ENCODE results near the gene SIM2. TPM values are rescaled to one million over a fixed set of nuclear protein-coding genes. Genes with fewer than 3 reads are reported as not detected.

SIM2 gene
- total RNA-seq, 1 donor from 2014 or later, result 23.1 TPM

DNA sequence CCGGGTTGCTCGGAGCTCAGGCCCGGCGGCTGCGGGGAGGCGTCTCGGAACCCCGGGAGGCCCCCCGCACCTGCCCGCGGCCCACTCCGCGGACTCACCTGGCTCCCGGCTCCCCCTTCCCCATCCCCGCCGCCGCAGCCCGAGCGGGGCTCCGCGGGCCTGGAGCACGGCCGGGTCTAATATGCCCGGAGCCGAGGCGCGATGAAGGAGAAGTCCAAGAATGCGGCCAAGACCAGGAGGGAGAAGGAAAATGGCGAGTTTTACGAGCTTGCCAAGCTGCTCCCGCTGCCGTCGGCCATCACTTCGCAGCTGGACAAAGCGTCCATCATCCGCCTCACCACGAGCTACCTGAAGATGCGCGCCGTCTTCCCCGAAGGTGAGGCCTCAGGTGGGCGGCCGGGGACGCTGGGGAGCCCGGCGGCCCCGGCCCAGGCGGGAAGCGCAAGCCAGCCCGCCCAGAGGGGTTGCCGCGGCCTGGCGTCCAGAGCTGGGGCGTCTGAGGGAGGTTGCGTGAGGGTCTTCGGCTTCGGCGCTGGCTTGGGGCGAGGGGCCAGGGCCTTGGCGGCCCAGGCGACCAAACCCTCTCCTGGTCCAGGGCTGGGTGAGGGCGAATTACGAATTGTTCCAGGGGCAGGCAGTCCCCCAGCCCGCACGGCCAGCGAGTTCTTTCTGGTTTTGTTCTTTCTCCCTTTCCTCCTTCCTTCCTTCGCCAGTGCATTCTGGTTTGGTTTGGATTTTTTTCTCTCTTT, 805 bp downstream of the SIM2 start:
- DNase-seq (ENCODE audit: low read depth), result no peak

DNA sequence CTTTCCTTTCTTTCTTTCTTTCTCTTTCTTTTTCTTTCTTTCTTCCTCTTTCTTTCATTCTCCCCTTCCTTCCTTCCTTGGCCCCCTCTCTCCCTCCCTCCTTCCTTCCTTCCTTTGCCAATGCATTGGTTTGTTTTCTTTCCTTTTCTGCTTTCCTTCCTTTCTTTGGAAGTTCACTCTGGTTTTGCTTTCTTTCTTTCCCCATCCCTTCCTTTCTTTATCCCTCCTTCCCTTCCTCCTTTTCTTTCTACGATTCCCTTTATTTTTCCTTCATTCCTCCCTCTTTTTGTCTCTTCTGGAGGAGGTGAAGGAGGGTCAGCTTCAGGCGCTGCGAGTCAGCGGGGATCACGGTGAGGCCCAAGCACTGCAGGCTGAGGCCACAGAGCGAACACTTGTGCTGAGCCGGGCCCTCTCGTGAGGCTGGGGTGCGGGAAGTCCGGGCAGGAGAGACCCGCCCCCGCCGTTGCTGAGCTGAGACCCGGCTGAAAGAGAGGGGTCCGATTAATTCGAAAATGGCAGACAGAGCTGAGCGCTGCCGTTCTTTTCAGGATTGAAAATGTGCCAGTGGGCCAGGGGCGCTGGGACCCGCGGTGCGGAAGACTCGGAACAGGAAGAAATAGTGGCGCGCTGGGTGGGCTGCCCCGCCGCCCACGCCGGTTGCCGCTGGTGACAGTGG, 1.5 kb downstream of the SIM2 start:
- DNase-seq (ENCODE audit: low read depth), result no peak

DNA sequence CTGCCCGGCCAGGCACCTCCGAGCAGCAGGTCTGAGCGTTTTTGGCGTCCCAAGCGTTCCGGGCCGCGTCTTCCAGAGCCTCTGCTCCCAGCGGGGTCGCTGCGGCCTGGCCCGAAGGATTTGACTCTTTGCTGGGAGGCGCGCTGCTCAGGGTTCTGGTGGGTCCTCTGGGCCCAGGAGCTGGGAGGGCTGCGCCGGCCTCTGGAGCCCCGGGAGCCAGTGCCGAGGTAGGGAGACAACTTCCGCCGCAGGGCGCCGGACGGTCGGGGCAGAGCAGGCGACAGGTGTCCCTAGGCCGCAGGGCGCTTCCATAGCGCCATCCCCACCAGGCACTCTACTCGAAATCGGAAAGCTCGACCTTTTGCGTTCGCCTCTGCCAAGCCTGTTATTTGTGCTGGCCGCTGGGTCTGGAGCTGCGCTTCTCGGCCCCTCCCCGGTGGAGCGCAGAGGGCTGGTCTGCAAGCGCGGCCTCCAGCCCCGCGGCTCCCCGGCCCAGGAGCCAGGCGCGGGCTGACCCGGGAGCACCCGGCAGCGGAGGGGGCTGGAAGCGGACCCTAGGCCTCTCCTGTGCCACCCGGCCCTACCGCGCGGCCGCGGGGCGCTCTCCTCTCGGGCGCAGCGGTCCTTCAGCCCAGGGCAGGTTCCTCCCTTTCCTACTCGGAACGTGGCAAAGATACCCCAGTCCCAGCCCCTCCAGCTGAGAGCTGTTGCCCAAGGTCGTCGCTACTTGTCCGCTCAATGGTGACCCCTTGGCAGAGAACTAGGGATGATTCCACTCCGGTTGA, 2.2 kb downstream of the SIM2 start:
- no peak for DNase-seq (ENCODE audit: low read depth)

DNA sequence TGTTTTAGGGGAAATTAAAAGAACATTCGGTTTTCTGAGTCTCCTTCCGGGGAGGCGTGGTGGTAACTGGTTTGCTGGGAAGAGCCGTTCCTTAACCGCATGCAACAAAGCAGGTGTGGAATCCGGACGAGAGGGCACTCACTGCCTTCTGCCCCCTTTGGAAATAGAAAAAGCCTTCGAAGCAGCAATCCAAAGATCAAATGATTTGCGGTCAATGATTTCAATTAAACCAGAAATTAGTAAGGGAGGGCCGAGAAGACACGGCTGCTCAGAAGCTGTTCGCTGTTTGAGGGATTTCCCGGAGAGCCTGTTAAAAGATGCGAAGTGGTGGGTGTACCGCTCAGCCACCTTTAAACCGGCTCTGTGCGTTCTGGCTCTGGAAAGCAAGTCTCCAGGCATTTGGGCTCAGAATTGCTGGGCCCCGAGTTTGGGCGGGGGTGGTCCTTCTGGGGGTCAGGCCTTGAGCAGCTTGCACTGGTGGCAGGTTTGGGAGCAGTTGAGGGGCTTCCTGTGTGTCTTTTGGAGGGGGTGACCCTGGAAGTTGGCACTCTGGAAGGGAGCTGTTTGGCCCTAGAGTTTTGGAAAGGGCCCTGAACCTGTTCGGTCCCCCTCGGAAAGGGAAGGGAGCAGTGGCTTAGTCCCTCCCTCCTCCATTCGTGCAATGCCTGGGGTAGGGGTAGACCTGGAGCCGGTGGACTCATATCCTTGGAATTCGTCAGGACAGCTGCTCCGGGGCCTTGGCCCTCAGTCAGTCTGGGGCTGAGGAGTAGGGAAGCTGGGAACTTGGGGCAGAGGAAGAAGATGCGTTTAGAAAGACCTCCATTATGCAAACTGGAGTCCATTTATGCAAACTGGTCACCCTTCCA, 3.1 kb downstream of the SIM2 start:
- no peak for DNase-seq (ENCODE audit: low read depth)

DNA sequence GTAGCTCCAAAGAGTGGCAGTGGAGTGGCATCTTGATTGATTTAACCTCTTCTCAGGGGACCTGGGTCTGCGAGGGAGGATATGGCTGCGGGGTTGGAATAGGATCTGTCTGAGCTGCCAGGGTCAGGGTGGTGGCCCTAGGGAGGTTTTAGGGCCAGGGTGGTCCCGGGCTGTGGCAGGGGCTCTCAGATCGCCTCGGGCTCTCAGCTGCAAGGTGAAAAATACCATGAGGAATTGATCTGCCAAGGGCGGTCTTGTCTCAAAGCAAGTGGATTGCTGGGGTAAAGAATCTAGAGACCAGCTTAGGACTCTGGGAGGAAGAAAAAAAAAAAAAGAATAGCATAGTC, 3.7 kb downstream of the SIM2 start:
- DNase-seq (ENCODE audit: low read depth), result no peak

DNA sequence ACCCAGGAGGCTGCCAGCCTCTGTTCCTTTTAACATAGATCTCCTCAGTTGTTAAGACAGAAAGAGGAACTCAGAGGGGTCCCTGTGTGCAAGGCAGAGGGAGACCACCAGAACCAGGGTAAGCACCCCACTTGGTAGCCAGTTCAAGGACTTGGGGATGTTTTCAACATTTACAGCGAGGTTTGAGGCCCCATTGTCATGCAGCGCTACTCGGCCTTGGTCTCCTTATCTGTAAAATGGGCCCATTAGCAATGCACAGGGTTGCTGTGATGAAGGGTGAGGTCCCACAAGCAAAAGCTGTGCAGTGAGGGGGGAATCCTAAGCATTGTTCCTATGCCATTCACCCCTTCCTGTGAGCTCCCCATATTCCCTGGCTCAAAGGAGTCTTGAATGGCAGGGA, 4.2 kb downstream of the SIM2 start:
- no peak for DNase-seq (ENCODE audit: low read depth)

DNA sequence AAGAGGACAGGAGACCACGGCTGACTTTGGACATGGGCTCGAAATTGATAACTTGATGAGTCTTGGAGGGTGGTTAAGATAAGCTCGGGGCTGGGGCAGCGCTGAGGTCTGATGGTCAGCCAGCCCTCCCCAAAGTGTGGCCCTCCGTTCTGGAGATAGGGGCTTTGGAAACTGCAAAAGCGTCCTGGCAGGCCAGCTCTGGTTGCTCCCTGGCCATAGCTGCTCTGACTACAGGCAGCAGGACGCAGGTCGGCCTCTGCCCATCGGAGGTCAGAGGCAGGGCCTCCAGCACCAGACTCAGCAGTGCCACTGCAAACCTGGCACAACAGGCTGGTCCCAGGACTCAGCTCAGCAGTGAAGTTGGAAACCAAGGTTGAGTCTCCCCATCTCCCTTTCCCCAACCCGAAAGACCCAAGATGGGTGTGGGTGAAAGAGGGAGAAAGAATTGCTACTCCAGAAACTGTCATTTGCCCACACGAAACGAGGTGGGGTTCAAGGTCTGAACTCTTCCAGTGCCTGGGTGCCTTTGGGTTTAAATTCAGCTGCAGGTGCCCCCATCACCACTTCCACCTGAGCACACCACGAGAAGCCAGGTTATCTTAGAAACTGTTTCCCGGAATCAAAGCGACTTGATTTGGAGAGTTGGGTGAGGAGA, 4.8 kb downstream of the SIM2 start:
- DNase-seq (ENCODE audit: low read depth), result no peak

DNA sequence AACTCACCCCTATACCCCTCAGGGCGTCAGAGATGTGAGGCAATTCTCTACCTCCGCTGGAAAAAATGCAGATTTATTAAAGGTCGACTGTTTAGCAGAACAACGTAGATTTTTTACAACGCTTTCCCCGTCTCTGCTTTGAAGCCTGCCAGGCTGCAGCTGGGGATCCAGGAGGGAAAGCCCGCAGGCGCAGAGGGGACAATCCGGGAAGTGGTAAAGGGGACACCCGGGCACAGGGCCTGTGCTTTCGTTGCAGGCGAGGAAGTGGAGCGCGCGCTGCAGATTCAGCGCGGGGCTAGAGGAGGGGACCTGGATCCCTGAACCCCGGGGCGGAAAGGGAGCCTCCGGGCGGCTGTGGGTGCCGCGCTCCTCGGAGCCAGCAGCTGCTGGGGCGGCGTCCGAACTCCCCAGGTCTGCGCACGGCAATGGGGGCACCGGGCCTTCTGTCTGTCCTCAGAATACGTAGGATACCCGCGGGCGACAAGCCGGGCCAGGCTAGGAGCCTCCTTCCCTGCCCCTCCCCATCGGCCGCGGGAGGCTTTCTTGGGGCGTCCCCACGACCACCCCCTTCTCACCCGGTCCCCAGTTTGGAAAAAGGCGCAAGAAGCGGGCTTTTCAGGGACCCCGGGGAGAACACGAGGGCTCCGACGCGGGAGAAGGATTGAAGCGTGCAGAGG, 5.5 kb downstream of the SIM2 start:
- DNase-seq (ENCODE audit: low read depth), result no peak

DNA sequence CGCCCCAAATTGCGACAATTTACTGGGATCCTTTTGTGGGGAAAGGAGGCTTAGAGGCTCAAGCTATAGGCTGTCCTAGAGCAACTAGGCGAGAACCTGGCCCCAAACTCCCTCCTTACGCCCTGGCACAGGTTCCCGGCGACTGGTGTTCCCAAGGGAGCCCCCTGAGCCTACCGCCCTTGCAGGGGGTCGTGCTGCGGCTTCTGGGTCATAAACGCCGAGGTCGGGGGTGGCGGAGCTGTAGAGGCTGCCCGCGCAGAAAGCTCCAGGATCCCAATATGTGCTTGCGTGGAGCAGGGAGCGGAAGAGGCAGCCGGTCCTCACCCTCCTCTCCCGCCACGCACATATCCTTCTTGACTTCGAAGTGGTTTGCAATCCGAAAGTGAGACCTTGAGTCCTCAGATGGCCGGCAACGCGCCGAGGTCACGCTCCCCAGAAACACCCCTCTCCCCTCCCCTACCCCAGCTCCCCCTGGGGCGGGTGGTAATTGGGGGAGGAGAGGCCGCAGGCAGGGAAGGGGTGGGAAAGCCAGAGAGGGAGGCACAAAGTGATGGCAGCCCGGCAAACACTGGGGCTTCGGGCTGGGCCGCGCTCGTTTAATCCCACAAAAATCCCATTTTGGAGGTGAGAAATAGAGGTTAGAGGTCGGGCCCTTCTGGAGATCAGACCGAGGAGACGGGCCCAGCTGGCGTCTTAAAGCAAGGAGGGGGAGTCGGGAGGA, 6.2 kb downstream of the SIM2 start:
- no peak for DNase-seq (ENCODE audit: low read depth)

DNA sequence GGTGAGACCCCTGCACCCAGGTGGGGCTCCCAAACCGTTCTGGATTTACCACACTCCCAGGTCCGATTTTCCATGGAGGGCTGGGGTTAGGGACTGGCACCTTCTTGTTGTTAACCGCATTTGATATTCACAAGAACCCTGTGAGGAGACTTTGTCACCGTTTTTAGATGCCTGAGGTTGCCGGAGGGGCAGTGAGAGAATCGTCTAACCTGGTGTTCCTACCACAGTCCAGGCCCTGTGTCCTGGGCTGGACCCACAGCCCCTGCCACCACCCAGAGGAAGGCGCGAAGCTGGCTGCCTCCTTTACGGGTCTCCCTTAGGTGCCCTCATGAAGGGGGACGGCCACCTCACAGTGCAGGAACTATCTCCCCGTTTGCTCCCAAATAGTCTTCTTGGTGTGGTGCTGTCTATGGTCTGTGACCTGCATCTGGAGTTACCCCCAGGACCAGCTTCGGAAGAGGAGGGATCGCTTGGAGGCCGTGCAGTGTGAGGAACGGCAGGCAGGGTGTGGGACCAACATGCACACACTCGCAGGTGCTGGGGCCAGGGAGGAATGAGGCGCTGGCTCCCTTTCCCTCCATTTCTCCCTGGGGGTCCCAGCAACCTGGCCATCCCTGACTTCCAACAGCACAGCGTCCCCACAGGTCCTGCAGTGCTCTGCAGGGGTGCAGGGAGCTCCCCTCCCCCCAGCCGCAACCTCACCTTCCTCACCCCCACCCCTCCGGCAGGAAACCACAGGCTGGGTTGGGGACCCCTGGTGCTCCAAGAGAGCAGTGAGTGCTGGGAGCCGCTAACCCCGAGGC, 7.0 kb downstream of the SIM2 start:
- DNase-seq (ENCODE audit: low read depth), result no peak

DNA sequence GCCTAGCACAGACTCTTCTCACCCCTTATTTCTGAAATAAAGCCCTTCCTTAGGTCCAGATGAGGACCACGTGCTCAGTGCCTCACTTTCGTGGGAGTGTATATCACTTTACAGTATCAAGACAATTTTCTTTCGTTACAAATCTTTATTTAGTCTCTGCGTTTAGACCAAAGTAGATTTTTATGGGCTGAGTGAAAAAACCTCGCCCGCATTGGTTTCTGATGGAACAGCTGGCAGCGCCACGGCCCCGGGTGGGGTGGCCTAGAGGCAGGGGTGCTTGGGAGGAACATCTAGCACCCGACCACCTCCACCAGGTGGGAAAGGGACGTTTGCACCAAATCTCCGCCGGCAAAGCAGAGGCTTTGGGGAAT, 7.6 kb downstream of the SIM2 start:
- no peak for DNase-seq (ENCODE audit: low read depth)

DNA sequence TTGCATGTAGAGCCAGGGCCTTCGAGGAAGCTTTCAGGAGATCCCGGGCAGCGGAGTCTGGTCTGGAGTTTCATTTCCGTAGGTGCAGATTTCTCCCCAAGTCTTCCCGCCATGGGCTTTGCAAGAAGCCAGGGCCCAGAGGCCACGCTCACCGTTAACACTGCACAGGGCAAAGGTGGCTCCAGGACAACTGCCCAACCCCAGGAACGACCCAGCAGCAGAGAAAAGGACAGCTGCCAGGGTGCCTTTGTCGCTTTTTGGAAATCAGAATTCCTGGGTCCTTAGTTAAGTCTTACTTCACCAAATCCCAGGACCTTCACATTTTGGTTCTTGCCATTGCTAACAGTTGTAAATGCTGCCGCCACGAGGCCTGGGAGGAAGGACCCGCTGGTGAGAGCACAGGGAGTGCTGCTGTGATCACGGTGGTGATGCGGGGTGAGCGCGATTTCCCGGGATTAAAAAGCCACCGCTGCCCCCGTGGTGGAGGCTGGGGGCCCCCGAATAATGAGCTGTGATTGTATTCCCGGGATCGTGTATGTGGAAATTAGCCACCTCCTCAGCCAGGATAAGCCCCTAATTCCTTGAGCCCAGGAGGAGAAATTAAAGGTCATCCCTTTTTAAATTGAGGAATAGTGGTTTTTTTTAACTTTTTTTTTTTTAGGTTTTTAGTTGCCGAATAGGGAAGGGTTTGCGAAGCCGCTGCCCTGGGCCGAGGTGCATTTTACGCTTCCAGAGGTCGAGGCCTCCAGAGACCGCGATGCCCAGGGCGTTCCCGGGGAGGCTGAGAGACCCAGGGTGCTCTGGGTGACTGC, 8.2 kb downstream of the SIM2 start:
- DNase-seq (ENCODE audit: low read depth), result no peak

DNA sequence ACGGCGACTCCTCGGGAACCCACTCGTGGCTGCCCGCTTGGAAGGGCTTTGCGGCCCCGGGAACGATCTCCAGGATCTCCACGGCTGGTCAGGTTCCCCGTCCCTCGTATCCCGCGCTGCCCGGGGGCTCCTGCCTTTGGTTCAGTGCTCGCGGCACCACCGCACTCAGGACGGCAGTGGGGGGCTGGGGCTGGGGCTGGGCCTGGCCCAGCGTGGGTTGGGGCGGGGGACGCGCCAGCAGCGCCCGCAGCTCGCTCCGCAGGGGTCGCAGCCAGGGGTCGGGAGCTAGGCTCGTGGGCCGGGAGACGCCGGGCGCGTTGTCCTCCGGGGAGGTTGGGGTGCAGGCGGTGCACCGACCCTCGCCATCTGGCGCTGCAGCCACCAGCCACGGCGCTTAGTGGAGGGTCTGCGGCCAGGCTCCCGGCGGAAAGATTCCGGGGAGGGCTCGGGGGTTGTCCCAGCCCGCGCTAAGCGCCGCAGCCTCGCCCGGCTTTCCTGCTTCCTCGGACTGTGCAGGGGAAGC, 8.9 kb downstream of the SIM2 start:
- DNase-seq (ENCODE audit: low read depth), result no peak

DNA sequence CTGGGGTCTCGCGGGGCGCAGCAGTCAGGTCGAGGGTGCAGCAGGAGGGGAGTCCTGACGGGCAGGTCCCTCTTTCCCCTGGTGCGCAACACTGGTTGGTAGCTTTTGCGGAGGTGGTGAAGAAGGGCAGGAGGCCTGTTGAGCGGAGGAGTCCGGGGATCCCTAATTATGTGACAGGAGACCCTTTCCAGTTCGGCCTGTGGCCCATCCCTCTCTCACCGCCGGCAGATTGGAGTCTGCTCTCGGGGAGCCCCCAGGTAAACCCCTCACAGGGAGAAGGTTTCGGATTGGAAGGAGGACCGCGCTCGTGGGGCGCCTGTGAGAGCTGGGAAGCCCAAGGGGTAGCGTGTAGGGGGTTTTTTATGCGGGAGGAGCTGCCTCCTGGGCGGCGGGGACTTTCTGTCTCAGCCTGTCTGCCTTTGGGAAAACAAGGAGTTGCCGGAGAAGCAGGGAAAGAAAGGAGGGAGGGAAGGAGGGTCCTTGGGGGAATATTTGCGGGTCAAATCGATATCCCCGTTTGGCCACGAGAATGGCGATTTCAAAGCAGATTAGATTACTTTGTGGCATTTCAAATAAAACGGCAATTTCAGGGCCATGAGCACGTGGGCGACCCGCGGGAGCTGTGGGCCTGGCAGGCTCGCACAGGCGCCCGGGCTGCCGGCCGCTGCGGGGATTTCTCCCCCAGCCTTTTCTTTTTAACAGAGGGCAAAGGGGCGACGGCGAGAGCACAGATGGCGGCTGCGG, 9.5 kb downstream of the SIM2 start:
- DNase-seq (ENCODE audit: low read depth), result no peak

DNA sequence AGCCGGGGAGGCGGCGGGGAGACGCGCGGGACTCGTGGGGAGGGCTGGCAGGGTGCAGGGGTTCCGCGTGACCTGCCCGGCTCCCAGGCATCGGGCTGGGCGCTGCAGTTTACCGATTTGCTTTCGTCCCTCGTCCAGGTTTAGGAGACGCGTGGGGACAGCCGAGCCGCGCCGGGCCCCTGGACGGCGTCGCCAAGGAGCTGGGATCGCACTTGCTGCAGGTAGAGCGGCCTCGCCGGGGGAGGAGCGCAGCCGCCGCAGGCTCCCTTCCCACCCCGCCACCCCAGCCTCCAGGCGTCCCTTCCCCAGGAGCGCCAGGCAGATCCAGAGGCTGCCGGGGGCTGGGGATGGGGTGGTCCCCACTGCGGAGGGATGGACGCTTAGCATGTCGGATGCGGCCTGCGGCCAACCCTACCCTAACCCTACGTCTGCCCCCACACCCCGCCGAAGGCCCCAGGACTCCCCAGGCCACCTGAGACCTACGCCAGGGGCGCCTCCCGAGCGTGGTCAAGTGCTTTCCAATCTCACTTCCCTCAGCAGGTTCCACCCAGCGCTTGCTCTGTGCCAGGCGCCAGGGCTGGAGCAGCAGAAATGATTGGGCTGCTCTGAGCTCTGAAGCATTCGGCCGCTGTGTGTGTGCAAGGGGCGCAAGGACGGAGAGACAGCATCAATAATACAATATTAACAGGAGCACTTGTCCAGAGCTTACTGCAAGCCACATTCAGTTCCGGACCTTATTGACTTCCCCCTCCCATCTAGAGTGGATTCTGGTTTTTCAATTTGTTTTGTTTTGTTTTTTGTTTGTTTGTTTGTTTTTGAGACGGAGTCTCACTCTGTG, 10.3 kb downstream of the SIM2 start:
- no peak for DNase-seq (ENCODE audit: low read depth)

DNA sequence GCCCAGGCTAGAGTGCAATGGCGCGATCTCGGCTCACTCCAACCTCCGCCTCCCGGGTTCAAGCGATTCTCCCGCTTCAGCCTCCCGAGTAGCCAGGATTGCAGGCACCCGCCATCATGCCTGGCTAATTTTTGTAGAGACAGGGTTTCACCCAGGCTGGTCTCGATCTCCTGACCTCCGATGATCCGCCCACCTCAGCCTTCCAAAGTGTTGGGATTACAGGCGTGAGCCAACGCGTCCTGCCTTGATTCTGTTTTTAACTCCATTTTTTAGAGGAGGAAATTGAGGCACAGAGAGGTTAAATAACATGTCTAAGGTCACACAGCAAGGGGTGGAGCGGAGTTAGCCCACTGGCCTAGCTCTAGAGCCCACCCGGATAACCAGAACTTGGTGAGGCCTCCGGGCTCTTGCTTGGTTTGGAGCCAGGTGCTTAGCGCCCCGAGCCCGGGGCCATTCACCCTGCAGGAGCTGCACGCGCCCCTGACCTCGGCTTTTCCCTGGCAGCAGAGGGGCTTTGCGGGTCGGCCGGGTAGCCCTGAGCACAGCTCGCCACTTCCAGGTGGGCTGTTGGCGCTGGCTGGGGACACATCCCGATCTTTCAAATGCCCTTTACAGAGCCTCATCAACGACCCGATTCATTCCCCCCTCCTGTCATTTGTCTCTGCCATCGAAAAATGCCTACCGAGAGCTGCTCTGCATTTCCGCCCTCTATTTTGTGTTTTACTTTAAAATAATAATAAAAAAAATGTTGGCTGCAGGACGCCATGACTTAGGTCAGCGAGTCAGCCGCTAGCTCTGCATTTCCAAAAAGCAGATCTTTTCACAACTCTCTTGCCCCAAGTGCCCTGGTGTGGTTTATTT, 11.2 kb downstream of the SIM2 start:
- DNase-seq (ENCODE audit: low read depth), result no peak
